Measurements from ENCODE around the gene OMA1. TPM values are rescaled to one million over a fixed set of nuclear protein-coding genes. Genes with fewer than 3 reads are reported as not detected.
"Not testable (repeated sequence)": the region's sequence is repeated elsewhere in the genome, so short reads cannot be mapped to it uniquely, and the experiment has no call there.

The OMA1 gene
- total and polyA plus RNA-seq, 2 of the 4 experiments (the other 2 are of a cell fraction), result 5.9 to 6.4 TPM

DNA sequence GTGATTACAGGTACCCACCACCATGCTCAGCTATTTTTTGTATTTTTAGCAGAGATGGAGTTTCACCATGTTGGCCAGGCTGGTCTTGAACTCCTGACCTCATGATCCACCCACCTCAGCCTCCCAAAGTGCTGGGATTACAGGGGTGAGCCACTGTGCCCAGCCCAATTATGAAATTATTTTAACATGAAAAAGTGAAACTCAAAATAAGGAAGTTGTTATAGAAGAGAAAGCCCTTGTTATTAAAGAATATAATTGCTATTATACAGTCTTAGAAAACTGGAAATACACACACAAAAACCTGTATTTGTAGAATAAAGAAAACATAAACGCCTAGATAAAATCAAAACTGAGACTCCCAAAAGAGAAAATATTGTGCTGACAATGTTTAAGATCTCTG is 14.7 kb downstream of the OMA1 start:
- H3K27me3 ChIP-seq (ENCODE audit: control insufficient read depth, insufficient read depth, low read length); BruUV-seq (replicated peaks); ATAC-seq (ENCODE audit: low read depth); H2AFZ ChIP-seq (replicated peaks; ENCODE audit: low read length, poor library complexity); CTCF ChIA-PET; H2BK20ac ChIP-seq (ENCODE audit: low read depth, low read length); H4K20me1 ChIP-seq (ENCODE audit: insufficient read depth, low read length); H2AK9ac ChIP-seq (replicated peaks; ENCODE audit: low read depth, low read length, poor library complexity); H3K14ac ChIP-seq (replicated peaks; ENCODE audit: low read depth, low read length); H3K23ac ChIP-seq (ENCODE audit: low read depth, low read length); H3K56ac ChIP-seq (ENCODE audit: extremely low read depth, insufficient read depth, low read length); H3K9me3 ChIP-seq (ENCODE audit: control insufficient read depth, insufficient read depth, low read length); H3K27ac ChIP-seq (ENCODE audit: insufficient read depth, low read length); H3K36me3 ChIP-seq (ENCODE audit: control insufficient read depth, insufficient read depth, low read length); dilution Hi-C loops (cut with HindIII; ENCODE audit: low sequenced_read_pairs, unreplicated experiment); intact Hi-C loops (cut with micrococcal nuclease); H3K4me3 ChIP-seq (ENCODE audit: insufficient read depth, low read depth, low read length); H2BK120ac ChIP-seq (ENCODE audit: low read depth, low read length); H3K18ac ChIP-seq (ENCODE audit: low read depth, low read length); H4K8ac ChIP-seq (ENCODE audit: low read depth in 2 of 2, low read length in 2 of 2); H4K91ac ChIP-seq (ENCODE audit: insufficient read depth, low read depth, low read length); POLR2A ChIA-PET (ENCODE audit: unreplicated experiment); H3K9me1 ChIP-seq (ENCODE audit: insufficient read depth, low read length); in situ Hi-C loops (cut with MboI; ENCODE audit: low sequenced_read_pairs); H2BK15ac ChIP-seq (ENCODE audit: low read depth, low read length); H3K4me2 ChIP-seq (ENCODE audit: low read depth, low read length); H3K4ac ChIP-seq (ENCODE audit: low read depth, low read length); H2AK5ac ChIP-seq (ENCODE audit: low read depth, low read length); H4K5ac ChIP-seq (ENCODE audit: low read depth, low read length); H3K9ac ChIP-seq (ENCODE audit: low read depth, low read length); DNase-seq; H3K4me1 ChIP-seq (ENCODE audit: control insufficient read depth, insufficient read depth, low read length); H3K79me1 ChIP-seq (ENCODE audit: low read depth in 1 of 2, low read length in 2 of 2); H2BK5ac ChIP-seq (ENCODE audit: low read depth, low read length, poor library complexity, severe bottlenecking): not testable (repeated sequence)
- no CpG with 5 or more reads among the region's 1 CpG for WGBS, 2 experiments (ENCODE audit: extremely low coverage in 2 of 2, insufficient read length in 1 of 2)

Measured in IMR-90 (cell line).